Panc1 (cell line): Measurements from ENCODE around the gene ZNF540. TPM values are rescaled to one million over a fixed set of nuclear protein-coding genes. Genes with fewer than 3 reads are reported as not detected.

Source experiments
- ATAC-seq: fragments of 200-7000 bp; cut with Tn5 transposase; 2 replicates; pipeline ENCODE4 v1.9.1; 2020; ENCODE audit warnings: mild to moderate bottlenecking, moderate library complexity
- BruUV-seq: library from RNA; stranded (reverse); fragments of 400-500 nt; replicated peaks from 2 replicates; lab custom pipeline; 2021; lab: Mats Ljungman, UMichigan
- CTCF ChIA-PET: fragments of 300-600 bp; sonication (Branson Sonifier 250); formaldehyde crosslinking; loops from one replicate; lab custom pipeline; 2022; ENCODE audit warnings: antibody characterized with exemption; lab: Charles Lee
- POLR2A ChIA-PET: fragments of 300-600 bp; sonication (Branson Sonifier 250); formaldehyde crosslinking; loops from one replicate; lab custom pipeline; 2022; ENCODE audit warnings: antibody characterized with exemption; lab: Charles Lee
- DNase-seq: peaks from one replicate; pipeline ENCODE4 v3.0.0-alpha.2; 2010; ENCODE audit warnings: low read depth, low spot score
- H3K27ac ChIP-seq: 2 replicates; pipeline ENCODE4 v1.5.1; 2011; ENCODE audit warnings: mild to moderate bottlenecking, low read length, inconsistent platforms
- H3K27me3 ChIP-seq: fragments of 200-500 bp; sonication (Bioruptor generic); 2 replicates; pipeline ENCODE4 v1.6.0; 2014; ENCODE audit warnings: low read length, inconsistent platforms; ENCODE audit not compliant: control insufficient read depth, insufficient read depth
- H3K36me3 ChIP-seq: fragments of 200-500 bp; sonication (Bioruptor generic); 2 replicates; pipeline ENCODE4 v1.5.1; 2014; ENCODE audit warnings: inconsistent platforms, mild to moderate bottlenecking, low read length, moderate library complexity; ENCODE audit not compliant: control insufficient read depth, insufficient read depth
- H3K4me1 ChIP-seq: 2 replicates; pipeline ENCODE4 v1.5.1; 2011; ENCODE audit warnings: inconsistent platforms, mild to moderate bottlenecking, low read length, moderate library complexity; ENCODE audit not compliant: control insufficient read depth, insufficient read depth
- H3K4me3 ChIP-seq, 2 experiments: 2 replicates each; pipeline ENCODE4 v1.5.1; 2011 to 2012; ENCODE audit warnings: low read depth in 2 of 2, low read length in 2 of 2, mild to moderate bottlenecking in 2 of 2, inconsistent platforms in 1 of 2, moderate library complexity in 1 of 2
- H3K9me3 ChIP-seq: fragments of 200-500 bp; sonication (Bioruptor generic); 2 replicates; pipeline ENCODE4 v1.5.1; 2014; ENCODE audit warnings: low read depth, mild to moderate bottlenecking, inconsistent platforms, low read length, moderate library complexity; ENCODE audit not compliant: control insufficient read depth, insufficient read depth
- CTCF ChIP-seq: fragments of 450-650 bp; IDR thresholded peaks from 2 replicates; pipeline ENCODE4 v1.5.1; 2017; ENCODE audit warnings: mild to moderate bottlenecking
- POLR2AphosphoS5 ChIP-seq: IDR thresholded peaks from 2 replicates; pipeline ENCODE4 v1.6.1; 2012; ENCODE audit warnings: mild to moderate bottlenecking, low read depth, low read length, moderate library complexity
- REST ChIP-seq, 2 experiments: IDR thresholded peaks; 2 replicates each; pipeline ENCODE4 v1.6.1; 2011 to 2012; ENCODE audit warnings: low read depth in 2 of 2, control low read depth in 1 of 2, low read length in 1 of 2, mild to moderate bottlenecking in 1 of 2, moderate library complexity in 1 of 2; ENCODE audit not compliant: insufficient read depth in 1 of 2
- SIN3A ChIP-seq: IDR thresholded peaks from 2 replicates; pipeline ENCODE4 v1.6.1; 2012; ENCODE audit warnings: low read depth, mild to moderate bottlenecking, low read length, moderate library complexity, borderline replicate concordance; ENCODE audit not compliant: insufficient read depth
- TCF7L2 ChIP-seq: IDR thresholded peaks from 2 replicates; pipeline ENCODE4 v1.6.1; 2011; ENCODE audit warnings: mild to moderate bottlenecking, low read depth, low read length, inconsistent platforms
- in situ Hi-C: cut with HindIII; loops from 2 replicates; pipeline ENCODE4 v1.10.0; 2016; ENCODE audit warnings: low sequenced_read_pairs, low pct_unique_long_range_greater_than_20kb
- intact Hi-C: fragments of 100-400 bp; cut with micrococcal nuclease; formaldehyde crosslinking; loops from one replicate; pipeline ENCODE4 v1.10.0; 2022; ENCODE audit not compliant: unreplicated experiment
- total RNA-seq: library from RNA; stranded (reverse); gene quantifications from one replicate; pipeline ENCODE4 v1.2.1, GENCODE V29; 2021; ENCODE audit not compliant: unreplicated experiment

The ZNF540 gene
- total RNA-seq, 1 experiment from 2014 or later: 0.39 TPM

GRCh38 chr19:37563518-37563917 lies 31.2 kb upstream of the ZNF540 start:
- POLR2A ChIA-PET: no interaction called here
- no peak for ATAC-seq
- DNase-seq: no peak
- in situ Hi-C loops: no loop called here
- intact Hi-C loops: loop anchor here (1.0 kb wide), 1 partner anchor 31 kb away; the partner anchor contains the start of genes ZNF540 and ZNF571
- Histone ChIP-seq H3K9me3 (peaks cover 85% of the 10 kb centered on the region), H3K27ac (no peak overlapping the region), H3K36me3 (no peaks in the 10 kb centered on the region), H3K4me1 (no peaks in the 10 kb centered on the region), H3K4me3 (no peak overlapping the region), H3K27me3 (no peaks in the 10 kb centered on the region)
- TF ChIP-seq POLR2AphosphoS5 (no peak), SIN3A (no peak), TCF7L2 (no peak), REST (IDR thresholded peaks at IDR 0.05; ENCODE audit: insufficient read depth in 1 of 2, low read depth in 2 of 2, low read length in 1 of 2) (no peak), CTCF (no peak)
- BruUV-seq: no TSS peak
- CTCF ChIA-PET: no interaction called here

- POLR2A ChIA-PET: no interaction called here
- ATAC-seq: no peak
- in situ Hi-C loops: no loop called here
Observed at GRCh38 chr19:37564624-37565369, 29.9 kb upstream of the ZNF540 start.

More at GRCh38 chr19:37564624-37565369, 29.9 kb upstream of the ZNF540 start:
- no TSS peak for BruUV-seq
- intact Hi-C loops: no loop called here
- Histone ChIP-seq H3K9me3 (peaks cover 81% of the 10 kb centered on the region), H3K4me3 (no peak overlapping the region), H3K36me3 (no peaks in the 10 kb centered on the region), H3K27ac (no peak overlapping the region), H3K27me3 (no peaks in the 10 kb centered on the region), H3K4me1 (no peaks in the 10 kb centered on the region)
- TF ChIP-seq REST (IDR thresholded peaks at IDR 0.05; ENCODE audit: insufficient read depth in 1 of 2, low read depth in 2 of 2, low read length in 1 of 2) (no peak), CTCF (no peak), SIN3A (no peak), POLR2AphosphoS5 (no peak), TCF7L2 (no peak)
- CTCF ChIA-PET: no interaction called here
- DNase-seq: no peak
